ENCODE results near the gene FAM151B. TPM values are rescaled to one million over a fixed set of nuclear protein-coding genes. Genes with fewer than 3 reads are reported as not detected.

The FAM151B gene
- polyA plus RNA-seq, 1 donor (not counting 4 experiments of a cell fraction or from before 2014, with no cell fraction given), result 1.0 TPM

DNA sequence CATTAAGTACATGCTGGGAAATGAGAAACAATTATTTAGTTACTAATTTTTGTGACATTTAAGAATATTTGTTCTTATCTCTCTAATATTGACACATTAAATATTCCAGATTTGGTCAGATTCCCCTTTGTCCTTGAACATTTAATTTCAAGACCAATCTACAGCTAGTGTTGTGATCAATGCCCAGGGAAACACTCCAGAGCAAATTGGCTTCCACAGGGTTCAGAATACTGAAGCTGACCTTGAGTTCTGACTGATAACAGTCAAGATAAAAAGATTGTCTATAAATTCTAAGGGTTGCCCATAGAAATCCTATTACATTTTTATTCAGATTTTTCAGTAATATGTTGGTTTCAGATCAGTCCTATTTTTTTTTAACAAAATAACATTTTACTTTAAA lies 48.7 kb upstream of the FAM151B start:
- no peak for DNase-seq (ENCODE audit: low read depth, low spot score)
- H4K20me1 ChIP-seq (ENCODE audit: control insufficient read depth, extremely low read depth, insufficient read depth, low read length), result no peaks in the 10 kb centered on the region
- no peak overlapping the region for H3K4me2 ChIP-seq (ENCODE audit: control insufficient read depth, extremely low read depth, insufficient read depth, low read depth, low read length)
- H3K36me3 ChIP-seq (ENCODE audit: control insufficient read depth in 2 of 2, extremely low read depth in 1 of 2, insufficient read depth in 2 of 2, low read length in 2 of 2), result peaks cover 3 to 7% of the 10 kb centered on the region in 2 experiments
- H3K27ac ChIP-seq (ENCODE audit: control insufficient read depth, insufficient read depth, low read length), result no peak overlapping the region
- no peaks in the 10 kb centered on the region for H3K27me3 ChIP-seq (ENCODE audit: control insufficient read depth, extremely low read depth, insufficient read depth, low read length)
- no peaks in the 10 kb centered on the region for H3K9me3 ChIP-seq (ENCODE audit: control insufficient read depth, low read depth, low read length)
- H3K9me1 ChIP-seq (ENCODE audit: control insufficient read depth, extremely low read depth, insufficient read depth, low read length), result no peaks in the 10 kb centered on the region
- dilution Hi-C loops (cut with MboI; ENCODE audit: extremely low pct_ligation_motif_present, low sequenced_read_pairs), result no loop called here
- H2AFZ ChIP-seq (ENCODE audit: control insufficient read depth, low read length), result no peak overlapping the region
- no peaks in the 10 kb centered on the region for H3K4me1 ChIP-seq (ENCODE audit: control insufficient read depth, extremely low read depth, insufficient read depth, low read length)
- H3K79me2 ChIP-seq (ENCODE audit: control insufficient read depth, insufficient read depth, low read length), result no peaks in the 10 kb centered on the region
- H3K9ac ChIP-seq (ENCODE audit: control insufficient read depth, extremely low read depth, insufficient read depth, low read length), result no peak overlapping the region
- no peak for TF ChIP-seq EZH2 (IDR thresholded peaks at IDR 0.05; ENCODE audit: low read length)
- TF ChIP-seq, protein P1, sequence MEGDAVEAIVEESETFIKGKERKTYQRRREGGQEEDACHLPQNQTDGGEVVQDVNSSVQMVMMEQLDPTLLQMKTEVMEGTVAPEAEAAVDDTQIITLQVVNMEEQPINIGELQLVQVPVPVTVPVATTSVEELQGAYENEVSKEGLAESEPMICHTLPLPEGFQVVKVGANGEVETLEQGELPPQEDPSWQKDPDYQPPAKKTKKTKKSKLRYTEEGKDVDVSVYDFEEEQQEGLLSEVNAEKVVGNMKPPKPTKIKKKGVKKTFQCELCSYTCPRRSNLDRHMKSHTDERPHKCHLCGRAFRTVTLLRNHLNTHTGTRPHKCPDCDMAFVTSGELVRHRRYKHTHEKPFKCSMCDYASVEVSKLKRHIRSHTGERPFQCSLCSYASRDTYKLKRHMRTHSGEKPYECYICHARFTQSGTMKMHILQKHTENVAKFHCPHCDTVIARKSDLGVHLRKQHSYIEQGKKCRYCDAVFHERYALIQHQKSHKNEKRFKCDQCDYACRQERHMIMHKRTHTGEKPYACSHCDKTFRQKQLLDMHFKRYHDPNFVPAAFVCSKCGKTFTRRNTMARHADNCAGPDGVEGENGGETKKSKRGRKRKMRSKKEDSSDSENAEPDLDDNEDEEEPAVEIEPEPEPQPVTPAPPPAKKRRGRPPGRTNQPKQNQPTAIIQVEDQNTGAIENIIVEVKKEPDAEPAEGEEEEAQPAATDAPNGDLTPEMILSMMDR (optimal IDR thresholded peaks at IDR 0.05 in 1 of 3, IDR thresholded peaks at IDR 0.05 in 1 of 3, conservative IDR thresholded peaks at IDR 0.05 in 1 of 3; ENCODE audit: extremely low read depth in 1 of 3, insufficient read depth in 2 of 3, low read length in 3 of 3), result no peak
- FAIRE-seq, result no peak
- no peak overlapping the region for H3K4me3 ChIP-seq (ENCODE audit: control insufficient read depth in 2 of 3, extremely low read depth in 1 of 3, insufficient read depth in 2 of 3, low read depth in 1 of 3, low read length in 3 of 3)

DNA sequence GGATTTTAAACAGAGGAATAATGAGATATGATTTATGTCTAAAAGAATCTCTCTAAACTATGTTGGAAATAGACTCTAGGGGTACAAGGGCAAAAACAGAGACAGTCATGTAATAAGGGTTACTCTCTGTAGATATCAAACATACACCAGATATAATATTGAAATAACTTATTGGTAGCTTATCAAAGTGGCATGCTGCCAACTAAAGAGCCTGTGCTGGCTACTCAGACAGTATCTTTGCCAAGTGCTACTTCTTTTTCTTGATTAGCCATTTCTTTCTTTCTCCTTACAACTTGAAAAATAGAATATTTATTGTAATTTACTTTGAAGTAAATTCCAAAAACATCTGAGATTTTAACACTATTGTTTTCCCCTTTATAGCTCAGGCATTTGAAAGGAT lies 45.2 kb upstream of the FAM151B start:
- H3K27ac ChIP-seq (ENCODE audit: control insufficient read depth, insufficient read depth, low read length), result no peak overlapping the region
- H3K4me1 ChIP-seq (ENCODE audit: control insufficient read depth, extremely low read depth, insufficient read depth, low read length), result no peaks in the 10 kb centered on the region
- peaks cover 0 to 6% of the 10 kb centered on the region in 2 experiments for H3K36me3 ChIP-seq (ENCODE audit: control insufficient read depth in 2 of 2, extremely low read depth in 1 of 2, insufficient read depth in 2 of 2, low read length in 2 of 2)
- no peak overlapping the region for H3K4me3 ChIP-seq (ENCODE audit: control insufficient read depth in 2 of 3, extremely low read depth in 1 of 3, insufficient read depth in 2 of 3, low read depth in 1 of 3, low read length in 3 of 3)
- no peaks in the 10 kb centered on the region for H3K9me1 ChIP-seq (ENCODE audit: control insufficient read depth, extremely low read depth, insufficient read depth, low read length)
- TF ChIP-seq, protein P1 (optimal IDR thresholded peaks at IDR 0.05 in 1 of 3, IDR thresholded peaks at IDR 0.05 in 1 of 3, conservative IDR thresholded peaks at IDR 0.05 in 1 of 3; ENCODE audit: extremely low read depth in 1 of 3, insufficient read depth in 2 of 3, low read length in 3 of 3), result no peak
- TF ChIP-seq EZH2 (IDR thresholded peaks at IDR 0.05; ENCODE audit: low read length), result no peak
- H3K79me2 ChIP-seq (ENCODE audit: control insufficient read depth, insufficient read depth, low read length), result no peaks in the 10 kb centered on the region
- no peaks in the 10 kb centered on the region for H3K9me3 ChIP-seq (ENCODE audit: control insufficient read depth, low read depth, low read length)
- DNase-seq (ENCODE audit: low read depth, low spot score), result no peak
- H3K9ac ChIP-seq (ENCODE audit: control insufficient read depth, extremely low read depth, insufficient read depth, low read length), result no peak overlapping the region
- H3K27me3 ChIP-seq (ENCODE audit: control insufficient read depth, extremely low read depth, insufficient read depth, low read length), result no peaks in the 10 kb centered on the region
- H4K20me1 ChIP-seq (ENCODE audit: control insufficient read depth, extremely low read depth, insufficient read depth, low read length), result no peaks in the 10 kb centered on the region
- no peak for FAIRE-seq
- dilution Hi-C loops (cut with MboI; ENCODE audit: extremely low pct_ligation_motif_present, low sequenced_read_pairs), result no loop called here
- no peak overlapping the region for H2AFZ ChIP-seq (ENCODE audit: control insufficient read depth, low read length)
- no peak overlapping the region for H3K4me2 ChIP-seq (ENCODE audit: control insufficient read depth, extremely low read depth, insufficient read depth, low read depth, low read length)

Data from keratinocyte (primary cell).